Effector memory CD8-positive, alpha-beta T cell (primary cell): ENCODE measurements around the gene LGR4.

Experiments used
- ATAC-seq: fragments of 150-1000 bp; cut with Tn5 transposase; replicated peaks from 2 replicates; pipeline ENCODE4 v1.10.0; 2021; ENCODE audit warnings: mild to moderate bottlenecking, moderate library complexity
- DNase-seq, 3 experiments: peaks; one replicate each; pipeline ENCODE4 v3.0.0; 2021
- H3K27ac Mint-ChIP-seq, 2 donors: one replicate each; pipeline ENCODE4 v1.8.0; 2022; ENCODE audit warnings: mild to moderate bottlenecking in 2 of 2, mixed read lengths in 2 of 2, moderate library complexity in 2 of 2
- H3K27me3 Mint-ChIP-seq, 2 donors: one replicate each; pipeline ENCODE4 v1.8.0; 2022; ENCODE audit warnings: mixed read lengths in 2 of 2
- H3K36me3 Mint-ChIP-seq: one replicate; pipeline ENCODE4 v1.8.0; 2022; ENCODE audit warnings: mild to moderate bottlenecking, moderate library complexity, mixed read lengths; ENCODE audit not compliant: insufficient read depth
- H3K4me1 Mint-ChIP-seq, 2 donors: one replicate each; pipeline ENCODE4 v1.8.0; 2022; ENCODE audit warnings: low read depth in 2 of 2, mixed read lengths in 2 of 2
- H3K4me3 Mint-ChIP-seq, 2 donors: one replicate each; pipeline ENCODE4 v1.8.0; 2022; ENCODE audit warnings: mild to moderate bottlenecking in 2 of 2, mixed read lengths in 2 of 2, moderate library complexity in 2 of 2
- H3K9me3 Mint-ChIP-seq, 2 donors: one replicate each; pipeline ENCODE4 v1.8.0; 2022; ENCODE audit warnings: mixed read lengths in 2 of 2

Gene LGR4

DNA sequence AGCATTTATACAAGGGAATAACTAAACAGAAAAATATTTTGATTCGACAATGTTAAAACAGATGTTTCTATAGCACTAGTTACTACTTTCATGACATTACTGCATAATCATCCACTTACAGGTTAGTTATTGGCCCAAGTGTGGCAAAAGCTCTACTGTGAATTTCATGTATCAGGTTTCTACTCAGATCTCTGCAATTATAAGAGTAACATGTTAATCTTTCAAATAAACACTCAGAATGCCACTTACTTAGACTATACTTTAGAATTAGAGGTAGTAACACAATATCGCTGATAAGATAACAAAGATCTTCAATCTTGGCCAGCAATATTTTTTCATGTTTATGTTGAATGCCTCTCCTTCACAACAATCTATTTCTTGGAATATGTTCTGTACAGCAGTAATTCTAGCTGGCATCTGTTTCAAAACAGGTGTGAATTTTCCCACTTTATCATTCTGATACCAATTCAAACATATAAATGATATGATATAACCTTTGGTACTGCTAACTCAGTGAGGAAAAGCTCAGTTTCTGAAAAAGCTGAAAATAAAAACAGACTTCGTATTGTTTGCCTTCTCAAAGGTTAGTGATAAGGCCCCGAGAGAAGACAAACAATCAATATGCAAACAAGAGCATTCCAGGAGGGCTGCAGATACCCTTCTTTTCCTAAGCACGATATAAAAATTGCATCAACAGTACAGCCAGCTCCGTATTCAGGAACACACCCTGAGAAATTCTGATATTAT lies 98.6 kb downstream of the LGR4 start:
- Mint-ChIP-seq H3K4me1 (no peaks in the 10 kb centered on the region), H3K27ac (no peak overlapping the region), H3K4me3 (no peak overlapping the region), H3K9me3 (no peaks in the 10 kb centered on the region), H3K27me3 (no peaks in the 10 kb centered on the region), H3K36me3 (no peaks in the 10 kb centered on the region)
- no peak for ATAC-seq
- DNase-seq: no peak

DNA sequence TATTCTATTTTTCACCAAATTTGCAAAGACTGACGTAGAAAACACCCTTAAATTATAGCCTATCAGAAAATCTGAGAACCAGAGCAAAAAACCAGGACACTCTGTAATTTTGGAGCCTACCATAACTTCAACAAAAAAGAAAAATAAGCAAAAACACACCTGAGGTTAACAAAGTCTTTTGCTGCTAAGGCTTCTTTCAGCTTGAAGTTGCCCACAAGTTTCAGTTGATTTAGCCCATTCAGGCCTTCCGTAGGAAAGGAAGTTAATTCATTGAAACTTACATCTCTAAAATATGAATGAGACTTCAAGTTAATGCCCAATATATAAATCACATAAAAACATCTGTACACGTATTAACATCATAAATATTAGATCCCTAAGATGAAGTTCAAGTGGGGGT lies 99.2 kb downstream of the LGR4 start:
- DNase-seq (no peak), ATAC-seq (no peak)
- H3K27me3 Mint-ChIP-seq: no peaks in the 10 kb centered on the region
- no peaks in the 10 kb centered on the region for H3K4me1 Mint-ChIP-seq
- no peaks in the 10 kb centered on the region for H3K9me3 Mint-ChIP-seq
- no peaks in the 10 kb centered on the region for H3K36me3 Mint-ChIP-seq
- H3K4me3 Mint-ChIP-seq: no peak overlapping the region
- H3K27ac Mint-ChIP-seq: no peak overlapping the region

DNA sequence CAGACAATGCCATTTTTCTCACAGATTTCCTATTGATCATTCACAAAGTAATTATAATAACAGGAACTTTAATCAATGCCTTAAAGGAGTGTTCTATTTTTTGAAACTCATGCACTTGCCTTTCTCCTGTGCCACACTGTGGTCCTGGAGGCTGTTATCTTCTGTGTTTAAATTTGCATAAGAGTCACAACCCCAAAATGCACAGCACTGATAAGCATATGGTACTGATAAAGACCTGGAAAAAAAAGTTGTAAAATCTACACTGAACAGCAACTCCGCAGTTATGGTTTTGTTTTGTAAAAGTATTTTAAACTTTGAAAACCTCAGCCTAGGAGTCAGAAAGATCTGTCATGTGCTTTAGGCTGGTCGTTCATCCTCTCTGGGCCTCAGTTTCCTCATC lies 100.4 kb downstream of the LGR4 start:
- DNase-seq: no peak
- no peak for ATAC-seq
- Mint-ChIP-seq H3K27me3 (no peaks in the 10 kb centered on the region), H3K27ac (no peak overlapping the region), H3K9me3 (no peaks in the 10 kb centered on the region), H3K4me1 (no peaks in the 10 kb centered on the region), H3K4me3 (no peak overlapping the region), H3K36me3 (no peaks in the 10 kb centered on the region)

DNA sequence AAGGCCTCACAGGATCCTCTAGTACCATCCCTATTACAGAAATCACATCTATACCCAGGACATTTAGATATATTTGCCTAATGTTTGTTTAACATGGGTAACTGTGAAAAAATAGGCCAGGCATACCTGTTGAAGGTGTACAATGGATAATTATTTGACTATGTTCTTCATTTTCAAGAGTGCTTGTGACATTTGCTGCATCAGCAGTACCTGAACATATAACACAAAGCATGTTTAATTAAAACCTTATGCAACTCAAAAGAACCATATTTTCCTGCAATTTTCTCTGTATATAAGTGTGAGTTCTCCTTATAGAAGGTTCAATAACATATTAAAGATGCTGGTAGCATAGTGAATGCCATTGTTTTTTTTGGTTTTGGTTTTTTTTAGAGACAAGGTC lies 101.1 kb downstream of the LGR4 start:
- no peaks in the 10 kb centered on the region for H3K36me3 Mint-ChIP-seq
- H3K27ac Mint-ChIP-seq: no peak overlapping the region
- no peaks in the 10 kb centered on the region for H3K4me1 Mint-ChIP-seq
- H3K4me3 Mint-ChIP-seq: no peak overlapping the region
- ATAC-seq (no peak), DNase-seq (no peak)
- no peaks in the 10 kb centered on the region for H3K27me3 Mint-ChIP-seq
- H3K9me3 Mint-ChIP-seq: no peaks in the 10 kb centered on the region

DNA sequence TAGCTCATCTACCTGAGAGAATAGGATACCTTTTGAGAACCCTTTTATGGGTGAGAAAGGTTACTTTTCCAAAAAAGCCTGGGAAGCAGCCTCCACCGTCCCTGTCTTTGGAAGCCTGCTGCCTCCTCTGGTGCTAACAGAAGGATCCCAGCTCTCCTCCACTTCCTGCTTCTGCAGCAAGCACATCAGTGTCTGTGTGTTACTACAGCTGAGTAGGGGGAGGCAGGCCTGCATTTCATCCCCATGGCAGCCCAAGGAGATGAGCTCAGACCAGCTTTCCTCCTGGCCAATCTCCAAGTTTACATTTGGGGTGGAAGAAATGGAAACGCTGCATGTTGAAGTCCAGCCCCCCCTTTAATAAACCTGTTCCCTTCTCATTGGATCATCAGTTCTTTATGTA lies 102.2 kb downstream of the LGR4 start:
- ATAC-seq: no peak

DNA sequence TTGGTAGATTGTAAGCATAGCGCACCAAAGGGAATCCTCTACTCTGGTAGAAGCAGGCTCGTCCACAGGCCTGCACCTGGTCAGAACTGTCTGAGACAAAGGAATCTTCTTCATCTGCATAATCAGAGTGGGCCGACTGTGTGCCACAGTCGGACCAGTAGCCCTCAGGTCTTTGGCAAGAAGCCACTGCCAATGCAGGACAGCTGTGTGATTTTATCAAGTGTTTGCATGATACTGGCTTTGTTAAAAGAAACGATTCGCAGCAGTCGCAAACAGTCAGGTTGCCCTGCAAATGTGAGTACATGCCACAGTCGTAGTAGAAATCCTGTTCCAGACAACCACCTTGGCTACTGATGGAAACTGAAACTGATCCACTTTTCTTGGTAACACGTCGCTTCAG lies 104.7 kb downstream of the LGR4 start:
- H3K36me3 Mint-ChIP-seq: peaks cover 5% of the 10 kb centered on the region
- H3K4me1 Mint-ChIP-seq: peaks cover 6 to 9% of the 10 kb centered on the region in 2 donors
- H3K27ac Mint-ChIP-seq: no peak overlapping the region
- H3K4me3 Mint-ChIP-seq: no peak overlapping the region
- no peak for ATAC-seq
- DNase-seq: no peak
- no peaks in the 10 kb centered on the region for H3K9me3 Mint-ChIP-seq
- no peaks in the 10 kb centered on the region for H3K27me3 Mint-ChIP-seq

More for the DNA sequence above, 102.2 kb downstream of the LGR4 start:
- Mint-ChIP-seq H3K9me3 (no peaks in the 10 kb centered on the region), H3K27ac (no peak overlapping the region), H3K4me1 (no peaks in the 10 kb centered on the region), H3K27me3 (no peaks in the 10 kb centered on the region), H3K4me3 (no peak overlapping the region), H3K36me3 (no peaks in the 10 kb centered on the region)
- no peak for DNase-seq

DNA sequence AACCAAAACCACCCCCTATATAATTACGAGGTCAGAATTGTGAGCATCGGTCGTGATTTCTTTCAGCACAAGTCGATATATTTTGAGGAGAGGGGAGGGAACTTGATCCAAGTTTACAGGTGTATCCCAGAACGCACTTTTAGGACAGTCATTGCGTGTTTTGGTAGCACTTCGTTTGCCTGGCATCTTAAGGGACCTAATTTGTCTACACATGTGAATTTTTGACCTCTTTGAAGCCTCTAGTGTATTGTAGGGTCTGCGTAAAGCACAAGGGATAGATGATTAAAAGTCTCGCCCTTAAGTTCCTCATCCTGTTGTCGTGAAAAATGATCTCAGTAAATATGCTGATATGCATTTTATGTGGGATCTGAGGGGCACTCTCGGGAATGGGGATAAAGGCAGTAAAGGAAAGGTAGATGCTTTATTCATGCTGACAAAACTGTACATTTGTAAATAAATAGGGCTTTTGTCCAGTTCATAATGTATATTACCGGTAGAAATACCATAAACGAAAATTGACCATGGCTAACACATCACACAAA lies 108.9 kb downstream of the LGR4 start:
- Mint-ChIP-seq H3K4me3 (peak overlapping the region; percentile 92 to 94), H3K27ac (peak overlapping the region; percentile 91 to 95), H3K27me3 (no peaks in the 10 kb centered on the region), H3K4me1 (peaks cover 16 to 18% of the 10 kb centered on the region in 2 donors), H3K36me3 (peaks cover 9% of the 10 kb centered on the region), H3K9me3 (no peaks in the 10 kb centered on the region)
- no peak for DNase-seq
- ATAC-seq: no peak

DNA sequence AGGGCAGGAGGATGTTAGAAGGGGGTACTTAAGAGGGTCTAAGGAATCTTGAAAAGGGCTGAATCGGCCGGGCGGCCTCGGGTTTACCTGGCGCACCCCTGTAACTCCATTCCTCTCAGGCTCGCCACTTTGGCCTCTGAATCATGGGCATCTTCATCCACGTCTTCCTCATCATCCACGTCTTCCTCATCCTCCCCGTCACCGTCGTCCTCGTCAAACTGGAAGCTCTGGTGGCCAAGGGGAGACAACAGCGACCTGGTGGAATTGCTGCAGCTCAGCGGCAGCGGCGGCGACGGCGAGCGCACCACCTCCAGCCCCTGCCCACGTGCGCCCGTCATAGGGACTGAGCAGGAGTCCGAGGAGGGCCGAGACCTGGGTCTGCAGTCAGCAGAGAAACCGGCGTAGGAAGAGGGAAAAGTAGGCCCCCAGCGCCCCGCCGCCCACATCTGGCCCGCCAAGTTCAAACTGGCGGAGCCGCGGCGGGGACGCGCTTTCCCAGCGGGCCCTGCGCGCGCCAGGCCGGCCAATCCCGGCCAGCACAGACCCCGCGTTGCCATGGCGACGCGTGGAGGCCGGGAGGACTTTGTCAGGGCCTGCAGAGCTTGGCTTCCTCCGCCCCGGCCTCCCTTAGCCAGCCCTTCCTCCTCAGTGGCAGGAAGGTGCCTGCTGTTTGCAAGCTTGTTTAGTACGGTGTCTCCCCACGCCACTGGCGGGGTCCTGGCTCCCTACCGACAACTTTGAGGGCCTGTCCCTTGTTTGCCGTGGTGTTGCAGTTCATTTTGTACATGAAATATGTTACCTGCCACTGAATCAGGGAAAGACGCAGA lies 109.6 kb downstream of the LGR4 start, which contains the start of gene CCDC34:
Gene CCDC34, minus strand, starts transcription at position 467 of the 827 bp plus-strand sequence. Its CDS starts 21 bp downstream, at position 446.
- H3K4me1 Mint-ChIP-seq: peaks cover 18 to 23% of the 10 kb centered on the region in 2 donors
- H3K27me3 Mint-ChIP-seq: no peaks in the 10 kb centered on the region
- H3K27ac Mint-ChIP-seq: peak within 1 kb of the TSS; percentile 91 to 95
- DNase-seq: peak; percentile 80 to 83 (median 81)
- H3K36me3 Mint-ChIP-seq: peaks cover 9% of the 10 kb centered on the region
- H3K9me3 Mint-ChIP-seq: no peaks in the 10 kb centered on the region
- ATAC-seq: peak; percentile 98
- peak within 1 kb of the TSS; percentile 92 to 94 for H3K4me3 Mint-ChIP-seq

DNA sequence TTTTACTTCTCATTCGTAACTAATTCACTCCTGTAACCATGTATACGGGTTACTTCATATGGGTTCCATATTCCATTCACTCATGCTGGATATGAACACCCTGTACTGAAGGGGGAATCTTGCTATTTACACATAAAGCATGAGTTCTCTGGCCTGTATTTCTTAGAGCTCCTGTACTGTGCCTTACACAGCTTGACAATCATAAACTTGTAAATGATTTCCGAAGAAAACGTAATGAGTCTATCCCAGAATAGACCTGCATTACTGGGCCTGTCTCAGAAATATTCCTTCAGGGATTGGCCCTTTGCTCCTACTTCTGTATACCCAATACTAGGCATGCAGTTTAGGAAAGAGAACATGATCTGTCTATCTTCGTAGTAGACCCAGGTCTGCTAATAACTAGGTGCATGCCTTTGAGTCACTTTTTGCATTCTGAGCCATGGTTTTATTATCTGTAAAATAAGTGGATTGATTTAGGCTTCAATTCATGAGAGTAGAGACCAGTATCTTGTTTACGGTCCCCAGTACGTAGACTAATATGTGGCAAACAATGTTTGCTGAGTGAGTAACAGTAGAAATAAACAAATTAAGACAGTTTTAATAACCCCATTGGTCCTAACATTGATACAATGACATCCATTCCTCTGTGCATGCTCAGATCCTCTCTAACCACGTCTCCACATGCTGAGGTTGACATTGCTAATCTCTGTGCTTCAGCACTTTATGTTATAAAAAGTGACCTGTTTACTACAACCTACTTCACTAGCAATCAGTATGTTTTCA lies 110.8 kb downstream of the LGR4 start:
- ATAC-seq (no peak), DNase-seq (no peak)
- peaks cover 9% of the 10 kb centered on the region for H3K36me3 Mint-ChIP-seq
- no peaks in the 10 kb centered on the region for H3K27me3 Mint-ChIP-seq
- H3K4me3 Mint-ChIP-seq: peak overlapping the region; percentile 92 to 94
- no peaks in the 10 kb centered on the region for H3K9me3 Mint-ChIP-seq
- peak overlapping the region in 1 of 2 donors; percentile 91 for H3K27ac Mint-ChIP-seq
- peaks cover 18 to 23% of the 10 kb centered on the region in 2 donors for H3K4me1 Mint-ChIP-seq

DNA sequence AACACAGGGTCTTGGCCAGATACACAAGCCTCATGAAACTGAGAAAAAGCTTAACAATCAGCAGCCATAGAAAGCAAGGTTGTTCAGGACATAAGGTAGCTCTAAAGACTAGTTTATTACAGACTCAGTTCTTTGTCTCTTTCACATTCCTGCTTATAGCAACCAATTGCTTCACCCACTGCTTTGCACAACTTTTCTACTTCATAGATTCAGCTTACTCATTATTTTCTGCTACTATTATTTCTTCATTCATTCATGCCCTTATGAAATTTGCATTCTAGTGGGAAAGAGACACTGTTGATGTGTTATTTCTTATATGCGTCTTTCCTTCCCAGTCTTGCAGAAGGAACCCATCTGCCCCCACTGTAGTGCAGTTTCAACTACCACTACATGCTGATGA lies 114.3 kb downstream of the LGR4 start:
- Mint-ChIP-seq H3K36me3 (peaks cover 8% of the 10 kb centered on the region), H3K27me3 (no peaks in the 10 kb centered on the region), H3K4me3 (no peak overlapping the region), H3K9me3 (no peaks in the 10 kb centered on the region), H3K4me1 (peaks cover 14 to 17% of the 10 kb centered on the region in 2 donors), H3K27ac (no peak overlapping the region)
- no peak for DNase-seq
- no peak for ATAC-seq

DNA sequence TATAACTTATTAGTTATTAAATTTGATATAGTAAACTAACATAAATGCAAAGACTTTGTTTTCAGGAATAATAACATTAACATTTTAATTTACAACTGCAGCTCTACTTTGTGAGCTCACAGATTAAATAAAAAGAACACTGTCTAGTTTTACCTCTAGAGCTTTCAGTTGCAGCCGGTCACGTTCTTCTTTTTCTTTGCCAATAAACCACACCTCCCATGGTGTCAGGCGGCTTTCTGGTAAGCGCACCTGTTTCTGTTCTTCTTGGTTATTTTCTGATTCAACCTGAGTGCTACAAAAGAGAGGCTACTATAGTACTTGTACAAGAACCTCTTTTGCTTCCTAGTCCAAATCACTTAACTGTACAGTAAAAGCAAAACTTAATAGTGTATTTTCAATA lies 115.3 kb downstream of the LGR4 start:
- Mint-ChIP-seq H3K4me1 (peaks cover 6 to 8% of the 10 kb centered on the region in 2 donors), H3K4me3 (no peak overlapping the region), H3K36me3 (no peaks in the 10 kb centered on the region), H3K9me3 (no peaks in the 10 kb centered on the region), H3K27me3 (no peaks in the 10 kb centered on the region), H3K27ac (no peak overlapping the region)
- no peak for DNase-seq
- ATAC-seq: no peak

DNA sequence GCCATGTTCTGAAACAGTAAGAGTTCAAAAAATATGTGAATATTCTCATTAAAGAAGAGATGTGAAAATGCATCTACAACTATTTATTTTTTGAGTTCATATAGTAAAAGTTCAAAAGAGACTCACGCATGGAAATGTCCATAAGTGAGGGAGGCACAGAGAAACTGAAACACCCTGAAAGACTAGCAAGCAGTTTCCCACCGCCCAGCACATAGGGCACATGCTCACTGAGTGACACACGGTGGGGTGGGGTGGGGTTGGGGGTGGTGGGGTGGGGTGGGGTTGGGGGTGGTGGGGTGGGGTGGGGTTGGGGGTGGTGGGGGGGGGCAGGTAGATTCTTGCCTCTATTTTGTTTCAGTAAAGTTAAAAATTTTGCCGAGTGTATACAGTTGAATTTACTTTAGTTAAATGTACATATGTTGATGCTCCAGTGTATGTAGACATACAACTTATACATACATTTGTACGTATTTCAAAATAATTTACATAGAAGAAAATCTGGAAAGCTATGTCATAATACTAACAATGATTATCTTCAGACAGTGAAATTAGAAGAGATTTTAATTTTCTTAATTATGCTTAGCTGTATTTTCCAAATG lies 115.9 kb downstream of the LGR4 start:
- Mint-ChIP-seq H3K4me3 (no peak overlapping the region), H3K9me3 (no peaks in the 10 kb centered on the region), H3K27me3 (no peaks in the 10 kb centered on the region), H3K4me1 (peaks cover 3 to 5% of the 10 kb centered on the region in 2 donors), H3K36me3 (no peaks in the 10 kb centered on the region), H3K27ac (no peak overlapping the region)
- no peak for DNase-seq
- ATAC-seq: no peak

DNA sequence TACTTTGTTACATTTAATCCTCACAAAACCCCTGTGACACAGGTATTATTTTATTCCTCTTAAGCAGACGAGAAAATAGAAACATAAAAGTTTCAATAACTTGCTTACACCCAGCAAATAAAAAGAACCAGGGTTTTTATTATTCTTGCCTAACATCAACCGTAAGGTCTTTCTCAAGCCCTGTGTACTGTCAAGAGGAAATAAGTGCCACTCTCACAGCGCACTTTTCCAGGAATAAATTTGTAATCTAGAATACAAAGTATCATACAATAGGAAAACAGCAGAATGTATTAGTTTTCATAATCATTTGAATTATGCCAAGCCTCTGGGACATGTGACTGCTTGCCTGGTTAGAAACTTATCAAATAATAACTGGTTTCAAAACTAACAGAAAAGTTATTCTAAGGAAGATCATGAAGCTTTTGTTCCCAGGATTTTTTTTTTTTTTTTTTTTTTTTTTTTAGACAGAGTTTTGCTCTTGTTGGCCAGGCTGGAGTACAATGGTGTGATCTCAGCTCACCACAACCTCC lies 117.0 kb downstream of the LGR4 start:
- H3K4me3 Mint-ChIP-seq: no peak overlapping the region
- no peak for DNase-seq
- no peaks in the 10 kb centered on the region for H3K9me3 Mint-ChIP-seq
- ATAC-seq: no peak
- H3K27me3 Mint-ChIP-seq: no peaks in the 10 kb centered on the region
- H3K27ac Mint-ChIP-seq: no peak overlapping the region
- no peaks in the 10 kb centered on the region for H3K36me3 Mint-ChIP-seq
- peaks cover 3 to 5% of the 10 kb centered on the region in 2 donors for H3K4me1 Mint-ChIP-seq
